GM12878 (cell line): ENCODE data around the gene MCCD1. TPM values are rescaled to one million over a fixed set of nuclear protein-coding genes. Genes with fewer than 3 reads are reported as not detected.
A peak's percentile ranks its signal among the peaks of the same experiment; 100 is the strongest.

Source experiments
- ATAC-seq: fragments of 200-7000 bp; cut with Tn5 transposase; 3 replicates; pipeline ENCODE4 v1.9.1; 2020; ENCODE audit warnings: mild to moderate bottlenecking, moderate library complexity
- BruUV-seq: library from RNA; stranded (reverse); fragments of 400-500 nt; replicated peaks from 2 replicates; lab custom pipeline; 2021; lab: Mats Ljungman, UMichigan
- CTCF ChIA-PET: fragments of 300-600 bp; sonication (Branson Sonifier 250); formaldehyde crosslinking; extraction: SDS; loops from one replicate; lab custom pipeline; 2021; ENCODE audit warnings: inconsistent platforms; lab: Yijun Ruan, JAX
- POLR2A ChIA-PET: fragments of 350-600 bp; formaldehyde crosslinking; extraction: SDS; loops from one replicate; lab custom pipeline; 2021; ENCODE audit warnings: inconsistent platforms; lab: Charles Lee
- RAD21 ChIA-PET: fragments of 300-600 bp; sonication (Branson Sonifier 250); formaldehyde crosslinking; loops from one replicate; lab custom pipeline; 2023; ENCODE audit warnings: antibody characterized with exemption; ENCODE audit not compliant: unreplicated experiment; lab: Charles Lee
- SMC1A ChIA-PET: fragments of 300-600 bp; sonication (Branson Sonifier 250); formaldehyde crosslinking; loops from one replicate; lab custom pipeline; 2023; ENCODE audit not compliant: unreplicated experiment, uncharacterized antibody; lab: Charles Lee
- DNase-seq: peaks from one replicate; pipeline ENCODE4 v3.0.0-alpha.2; 2011; ENCODE audit warnings: low read depth, low spot score
- FAIRE-seq: peaks from 3 replicates; lab custom pipeline; 2011; peaks lifted over from hg19 to GRCh38; lab: Jason Lieb, UNC
- H2AFZ ChIP-seq: 2 replicates; pipeline ENCODE4 v1.6.0; 2011; ENCODE audit warnings: low read depth, low read length, control low read depth; ENCODE audit not compliant: control insufficient read depth
- H3K27ac ChIP-seq: 2 replicates; pipeline ENCODE4 v1.5.1; 2011; ENCODE audit warnings: control low read depth; ENCODE audit not compliant: control insufficient read depth, insufficient read depth
- H3K27me3 ChIP-seq, 2 experiments: replicated peaks in 1 of 2; 2 replicates each; pipeline versions ENCODE4 v1.6.0 to v1.6.1; 2011; ENCODE audit warnings: low read length in 1 of 2; ENCODE audit not compliant: control insufficient read depth in 2 of 2, insufficient read depth in 2 of 2
- H3K36me3 ChIP-seq, 2 experiments: 2 replicates each; pipeline ENCODE4 v1.5.1; 2011; ENCODE audit warnings: low read length in 1 of 2; ENCODE audit not compliant: control insufficient read depth in 2 of 2, insufficient read depth in 2 of 2
- H3K4me1 ChIP-seq: 2 replicates; pipeline ENCODE4 v1.6.1; 2011; ENCODE audit warnings: mild to moderate bottlenecking, low read length, moderate library complexity, mixed read lengths; ENCODE audit not compliant: control insufficient read depth, insufficient read depth
- H3K4me2 ChIP-seq: 2 replicates; pipeline ENCODE4 v1.6.0; 2011; ENCODE audit warnings: control low read depth; ENCODE audit not compliant: control insufficient read depth, insufficient read depth
- H3K4me3 ChIP-seq: fragments of 200-600 bp; sonication (generic); 2 replicates; pipeline ENCODE4 v1.5.1; 2016
- H3K79me2 ChIP-seq: 2 replicates; pipeline ENCODE4 v1.6.0; 2011; ENCODE audit warnings: low read length; ENCODE audit not compliant: control insufficient read depth, insufficient read depth
- H3K9ac ChIP-seq: 2 replicates; pipeline ENCODE4 v1.8.0; 2011; ENCODE audit warnings: low read length, control low read depth, mixed read lengths; ENCODE audit not compliant: control insufficient read depth, insufficient read depth
- H3K9me3 ChIP-seq: replicated peaks from 3 replicates; pipeline ENCODE4 v1.5.1; 2011; ENCODE audit warnings: mild to moderate bottlenecking, low read length; ENCODE audit not compliant: control insufficient read depth, insufficient read depth
- H4K20me1 ChIP-seq: 2 replicates; pipeline ENCODE4 v1.6.0; 2011; ENCODE audit not compliant: control insufficient read depth, insufficient read depth
- ASH2L ChIP-seq: fragments of 300-600, 200-600 bp; sonication (generic); IDR thresholded peaks from 2 replicates; pipeline ENCODE4 v1.6.1; 2017; ENCODE audit warnings: low read depth, mild to moderate bottlenecking, borderline replicate concordance
- BMI1 ChIP-seq: fragments of 450-650 bp; IDR thresholded peaks from 2 replicates; pipeline ENCODE4 v1.6.1; 2016; ENCODE audit warnings: mild to moderate bottlenecking, moderate library complexity, borderline replicate concordance
- EZH2 ChIP-seq: IDR thresholded peaks from 2 replicates; pipeline ENCODE4 v1.6.1; 2012; ENCODE audit warnings: low read depth, mild to moderate bottlenecking, control low read depth, inconsistent platforms, low read length, borderline replicate concordance; ENCODE audit not compliant: control insufficient read depth
- FOXK2 ChIP-seq: fragments of 450-650 bp; IDR thresholded peaks from 2 replicates; pipeline ENCODE4 v1.6.1; 2017; ENCODE audit warnings: mild to moderate bottlenecking, moderate library complexity
- IKZF2 ChIP-seq, 2 experiments: fragments of 450-650 bp; IDR thresholded peaks; 2 replicates each; pipeline ENCODE4 v1.6.1; 2017; ENCODE audit warnings: mild to moderate bottlenecking in 2 of 2, moderate library complexity in 2 of 2
- MYB ChIP-seq: fragments of 150-350 bp; IDR thresholded peaks from 2 replicates; pipeline ENCODE4 v1.6.1; 2014; ENCODE audit warnings: mild to moderate bottlenecking, low read depth, low read length, borderline replicate concordance
- NR2F1 ChIP-seq: fragments of 450-650 bp; conservative IDR thresholded peaks from 2 replicates; pipeline ENCODE4 v1.6.1; 2017; ENCODE audit warnings: mild to moderate bottlenecking
- RAD21 ChIP-seq: IDR thresholded peaks from 2 replicates; pipeline ENCODE4 v1.6.1; 2011; ENCODE audit warnings: mild to moderate bottlenecking, low read depth, low read length, moderate library complexity; ENCODE audit not compliant: insufficient read depth
- TARDBP ChIP-seq: IDR thresholded peaks from 2 replicates; pipeline ENCODE4 v1.6.1; 2016; ENCODE audit warnings: borderline replicate concordance
- YY1 ChIP-seq: IDR thresholded peaks from 2 replicates; pipeline ENCODE4 v1.6.1; 2011; ENCODE audit warnings: low read depth, mild to moderate bottlenecking, low read length
- ZNF217 ChIP-seq: fragments of 450-650 bp; IDR thresholded peaks from 2 replicates; pipeline ENCODE4 v1.6.1; 2017; ENCODE audit warnings: antibody characterized with exemption, mild to moderate bottlenecking
- ZNF622 ChIP-seq: fragments of 450-650 bp; IDR thresholded peaks from 2 replicates; pipeline ENCODE4 v1.6.1; 2017; ENCODE audit warnings: mild to moderate bottlenecking, inconsistent platforms
- ZSCAN29 ChIP-seq: fragments of 450-650 bp; IDR thresholded peaks from 2 replicates; pipeline ENCODE4 v1.6.1; 2017; ENCODE audit warnings: mild to moderate bottlenecking, moderate library complexity
- WGBS: methylation state at CpG from one replicate; pipeline ENCODE4 v1.1.6; 2016; ENCODE audit warnings: low lambda C conversion rate; ENCODE audit not compliant: insufficient replicate concordance, insufficient coverage; ENCODE audit errors: missing lambda C conversion rate; 5-methylcytosine and 5-hydroxymethylcytosine counted together
- in situ Hi-C: fragments of 300-500 bp; cut with MboI; formaldehyde crosslinking; loops from 9 replicates; pipeline ENCODE4 v1.14.3; 2018; ENCODE audit warnings: mixed read lengths
- intact Hi-C: fragments of 100-400 bp; cut with micrococcal nuclease; formaldehyde crosslinking; loops from one replicate; pipeline ENCODE4 v1.14.2; 2022; ENCODE audit not compliant: unreplicated experiment
- polyA plus RNA-seq, 11 experiments: library from polyadenylated mRNA; depleted of rRNA in 4 of 11; unstranded in 6 of 11; stranded (reverse) in 5 of 11; fragments of >200 nt; fragmentation: Nextera tagmentation in 4 of 11; fragmentation: Illumina TruSeq in 1 of 11; extraction: Ambion mirVana in 4 of 11; extraction: Trizol in 1 of 11; gene quantifications; 1 replicate in 1 of 11; 2 replicates in 10 of 11; pipeline versions ENCODE4 v1.2.1 to v1.2.3, GENCODE V29; 2011 to 2016; ENCODE audit warnings: inconsistent platforms in 2 of 11, missing spikeins in 2 of 11, low read depth in 1 of 11
- total RNA-seq, 4 experiments: library from RNA; depleted of rRNA in 3 of 4; stranded (reverse); fragments of >200 nt in 3 of 4; fragmentation: Illumina TruSeq in 1 of 4; extraction: Trizol in 1 of 4; gene quantifications; 2 replicates each; pipeline versions ENCODE4 v1.2.1 to v1.2.3, GENCODE V29; 2013 to 2021
- TF ChIP-seq, protein P1 (sequence below): IDR thresholded peaks from 2 replicates; pipeline ENCODE4 v1.6.1; 2011; ENCODE audit warnings: mild to moderate bottlenecking, low read depth, low read length, moderate library complexity; ENCODE audit not compliant: insufficient replicate concordance

MCCD1 gene
- total and polyA plus RNA-seq, 10 of the 15 experiments (the other 5 are each of a cell fraction or from before 2014, with no cell fraction given): not detected

DNA sequence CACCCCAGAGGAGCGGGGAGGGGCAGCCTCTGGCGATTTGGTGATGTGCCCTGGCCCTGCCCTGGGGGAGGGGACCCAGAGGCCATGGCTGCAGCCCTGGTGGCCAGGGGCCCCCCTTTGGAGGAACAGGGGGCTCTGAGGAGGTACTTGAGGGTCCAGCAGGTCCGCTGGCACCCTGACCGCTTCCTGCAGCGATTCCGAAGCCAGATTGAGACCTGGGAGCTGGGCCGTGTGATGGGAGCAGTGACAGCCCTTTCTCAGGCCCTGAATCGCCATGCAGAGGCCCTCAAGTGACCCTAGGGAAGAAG, 29.5 kb downstream of the MCCD1 start:
- ChIA-PET POLR2A (interaction anchor here (1.6 to 9.1 kb wide), 5 partner anchors 9 to 35 kb away, joined by 4 to 255 read pairs (median 18); partner anchors contain the start of genes LTB, NCR3 and TNF), SMC1A (interaction anchor here (1.1 to 34.7 kb wide), 3 partner anchors 8 to 26 kb away, joined by 3 to 1989 read pairs (median 5); partner anchors contain the start of genes LST1, LTA, LTB and NCR3), RAD21 (interaction anchor here (0.7 to 15.9 kb wide), 5 partner anchors 10 to 262 kb away, joined by 3 to 620 read pairs (median 62); partner anchors contain the start of genes ATP6V1G2, LST1, LTA and LTB), CTCF (interaction anchor here (0.6 to 34.8 kb wide), 5 partner anchors 10 to 1287 kb away, joined by 3 to 2098 read pairs (median 19); partner anchors contain the start of genes LST1, LTA, LTB and MDC1)
- H3K27ac ChIP-seq: peak overlapping the region; percentile 99
- peaks cover 0 to 7% of the 10 kb centered on the region in 2 experiments; a peak in 2 of 4 replicates for H3K36me3 ChIP-seq
- peaks cover 17% of the 10 kb centered on the region for H3K79me2 ChIP-seq
- H3K9ac ChIP-seq: peak overlapping the region; percentile 84
- WGBS: 3% methylated on average over 8 of the region's 8 CpGs
- no peaks in the 10 kb centered on the region for H3K9me3 ChIP-seq
- TF ChIP-seq YY1 (no peak; the same call in 1 of the 2 replicates), FOXK2 (no peak), RAD21 (no peak), MYB (no peak), BMI1 (no peak), ASH2L (no peak), NR2F1 (no peak), ZNF622 (no peak), IKZF2 (IDR thresholded peaks at IDR 0.05) (no peak), TARDBP (no peak), EZH2 (no peak), ZSCAN29 (no peak), ZNF217 (no peak)
- TF ChIP-seq, protein P1, sequence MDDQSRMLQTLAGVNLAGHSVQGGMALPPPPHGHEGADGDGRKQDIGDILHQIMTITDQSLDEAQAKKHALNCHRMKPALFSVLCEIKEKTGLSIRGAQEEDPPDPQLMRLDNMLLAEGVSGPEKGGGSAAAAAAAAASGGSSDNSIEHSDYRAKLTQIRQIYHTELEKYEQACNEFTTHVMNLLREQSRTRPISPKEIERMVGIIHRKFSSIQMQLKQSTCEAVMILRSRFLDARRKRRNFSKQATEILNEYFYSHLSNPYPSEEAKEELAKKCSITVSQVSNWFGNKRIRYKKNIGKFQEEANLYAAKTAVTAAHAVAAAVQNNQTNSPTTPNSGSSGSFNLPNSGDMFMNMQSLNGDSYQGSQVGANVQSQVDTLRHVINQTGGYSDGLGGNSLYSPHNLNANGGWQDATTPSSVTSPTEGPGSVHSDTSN: no peak
- peak overlapping the region; percentile 94 for H3K4me2 ChIP-seq
- no TSS peak for BruUV-seq
- H2AFZ ChIP-seq: no peak overlapping the region
- H4K20me1 ChIP-seq: no peaks in the 10 kb centered on the region
- intact Hi-C loops: loop anchor here (2.0 kb wide), 1 partner anchor 23 kb away; no protein-coding TSS in a partner anchor
- DNase-seq (no peak), ATAC-seq (no peak), FAIRE-seq (no peak)
- peaks cover 70% of the 10 kb centered on the region for H3K4me1 ChIP-seq
- no peaks in the 10 kb centered on the region for H3K27me3 ChIP-seq
- in situ Hi-C loops: loop anchor here (25.0 kb wide), 2 partner anchors 1054 to 1404 kb away; partner anchors contain the start of genes BRD2 and HLA-DMA
- H3K4me3 ChIP-seq: peak overlapping the region; percentile 55; the same call in 1 of the 2 replicates
